HS-27A (cell line): ENCODE measurements around the gene SKA3.
A peak's percentile ranks its signal among the peaks of the same experiment; 100 is the strongest.

ENCODE experiments used
- DNase-seq: peaks from one replicate; pipeline ENCODE4 v3.0.0-alpha.2; 2012; ENCODE audit warnings: low read depth, missing footprints

SKA3 gene

GRCh38 chr13:21115231-21115630 lies 61.1 kb downstream of the SKA3 start:
- no peak for DNase-seq

- DNase-seq = no peak
These were observed 64.8 kb downstream of the SKA3 start for GRCh38 chr13:21111546-21111945.

DNA sequence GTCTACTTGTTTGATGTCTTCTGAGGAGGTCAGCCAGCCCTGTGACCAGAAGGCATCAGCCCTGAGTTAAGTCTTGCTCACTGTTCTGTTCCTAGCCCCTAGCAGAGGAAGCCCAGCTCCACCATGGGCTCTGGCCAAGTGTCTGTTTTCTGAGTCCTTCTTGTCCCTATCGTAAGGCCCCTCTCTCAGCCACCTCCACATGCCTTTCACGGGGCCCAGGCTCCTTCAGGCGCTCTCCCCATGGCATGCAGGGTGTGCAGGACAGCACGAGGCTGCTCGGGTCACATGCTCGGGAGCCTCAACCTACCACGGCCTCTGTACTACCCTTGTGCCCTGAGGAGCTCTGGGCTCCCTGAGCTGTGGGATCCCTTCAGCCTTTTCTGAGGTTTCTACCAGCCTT lies 67.2 kb downstream of the SKA3 start:
- no peak for DNase-seq

DNA sequence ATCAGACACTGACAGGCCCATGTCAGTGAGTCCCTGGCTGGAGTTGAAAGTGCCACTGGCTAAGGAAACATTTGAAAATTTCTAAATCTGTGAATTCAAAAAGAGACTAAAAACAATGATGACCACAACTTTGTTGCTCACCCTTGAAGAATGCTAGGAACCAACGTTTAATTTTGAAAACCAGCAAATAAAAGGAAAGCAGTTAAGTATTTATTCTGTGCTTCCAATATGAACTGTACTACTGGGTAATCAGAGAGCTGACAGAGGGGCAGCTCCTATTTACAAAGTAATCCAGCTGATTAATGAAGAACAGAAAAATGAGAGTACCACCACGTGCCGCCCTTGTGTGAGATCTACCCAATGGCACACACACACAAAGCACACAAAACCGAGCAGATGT lies 70.3 kb downstream of the SKA3 start:
- peak; percentile 29 for DNase-seq

DNA sequence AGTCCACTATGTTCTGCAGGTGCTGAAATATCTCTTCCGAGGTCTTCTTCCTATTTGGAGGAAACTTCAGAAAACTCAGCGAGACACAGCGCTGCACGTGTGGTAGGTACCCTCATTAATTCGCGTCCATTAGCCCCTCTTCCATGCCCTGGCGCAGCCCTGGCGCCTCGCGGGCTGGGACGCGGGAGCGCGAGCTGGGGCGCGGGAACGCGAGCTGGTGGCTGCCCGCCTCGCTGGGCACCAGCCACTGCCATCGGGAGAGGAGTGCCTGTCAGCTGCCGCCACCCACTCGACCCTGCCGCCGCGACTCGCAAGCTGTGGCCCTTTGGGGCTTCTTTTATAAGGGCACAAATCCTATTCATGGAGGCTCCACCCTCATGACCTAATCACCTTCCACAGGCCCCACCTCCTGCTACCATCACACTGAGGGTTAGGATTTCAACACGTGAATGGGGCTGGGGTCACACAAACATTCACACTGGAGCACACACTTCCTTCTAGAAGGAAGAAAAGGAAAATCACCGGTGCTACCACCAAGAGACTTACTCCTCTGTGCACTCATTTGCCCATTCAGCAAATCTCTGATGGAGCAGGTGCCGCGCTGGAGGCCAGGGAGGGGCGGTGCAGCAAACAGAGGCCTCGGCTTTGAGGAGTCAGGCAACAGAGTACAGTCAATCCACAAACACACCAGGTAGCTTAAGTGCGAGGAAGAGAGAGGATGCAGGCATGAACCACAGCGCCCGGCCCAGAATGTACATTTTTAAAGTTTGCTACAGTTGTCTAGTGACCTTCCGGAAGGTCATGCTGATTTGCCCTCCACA lies 71.9 kb downstream of the SKA3 start:
- DNase-seq = no peak
